ES-I3 (cell line): ENCODE results near the gene RPUSD4.

Experiments
- H3K36me3 ChIP-seq: 2 replicates; pipeline ENCODE4 v1.6.1; 2013; ENCODE audit warnings: mild to moderate bottlenecking, low read length, control low read depth, moderate library complexity; ENCODE audit not compliant: insufficient read depth
- H3K4me1 ChIP-seq: 2 replicates; pipeline ENCODE4 v1.6.1; 2013; ENCODE audit warnings: mild to moderate bottlenecking, control low read depth, low read length; ENCODE audit not compliant: insufficient read depth
- H3K9ac ChIP-seq: 2 replicates; pipeline ENCODE4 v1.6.1; 2013; ENCODE audit warnings: low read depth, mild to moderate bottlenecking, low read length, moderate library complexity
- H3K9me3 ChIP-seq: 2 replicates; pipeline ENCODE4 v1.6.1; 2013; ENCODE audit warnings: mild to moderate bottlenecking, low read length, moderate library complexity; ENCODE audit not compliant: control insufficient read depth, insufficient read depth

RPUSD4 gene

DNA sequence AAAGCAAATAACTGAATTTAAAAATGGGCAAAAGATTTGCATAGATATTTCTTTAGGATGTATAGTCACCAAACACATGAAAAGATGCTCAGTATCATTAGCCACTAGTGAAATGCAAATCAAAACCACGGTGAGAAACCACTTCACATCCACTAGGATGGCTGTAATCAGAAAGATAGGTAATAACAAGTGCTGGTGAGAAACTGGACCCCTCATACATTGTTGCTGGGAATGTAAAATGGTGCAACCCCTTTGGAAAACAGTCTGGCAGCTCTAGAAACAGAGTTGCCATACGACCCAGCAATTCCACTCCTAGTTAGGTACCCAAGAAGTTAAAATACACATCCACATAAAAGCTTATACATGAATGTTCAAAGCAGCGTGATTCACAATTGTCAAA, 16.3 kb downstream of the RPUSD4 start:
- Histone ChIP-seq H3K9ac (no peak overlapping the region), H3K36me3 (peaks cover 13% of the 10 kb centered on the region), H3K4me1 (no peaks in the 10 kb centered on the region), H3K9me3 (peaks cover 11% of the 10 kb centered on the region)

DNA sequence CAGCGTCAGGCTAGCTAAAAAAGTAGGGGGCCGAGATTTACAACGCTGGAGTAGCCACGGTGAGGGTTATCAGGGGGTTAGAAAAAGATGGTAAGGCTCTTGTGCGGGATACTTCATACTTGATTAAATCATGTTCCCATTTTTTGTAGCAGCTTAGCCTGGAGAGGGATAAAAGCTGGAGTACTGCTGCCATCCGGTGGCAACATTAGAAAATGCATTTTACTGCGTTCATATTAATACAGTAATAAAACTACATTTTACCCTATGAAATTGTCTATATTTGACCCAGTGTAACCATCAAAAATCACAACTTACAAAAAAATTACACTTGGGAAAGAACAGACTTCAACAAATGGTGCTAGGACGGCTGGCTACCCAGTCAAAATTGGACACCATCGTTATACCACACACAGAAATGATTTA, 17.3 kb downstream of the RPUSD4 start:
- Histone ChIP-seq H3K9me3 (peaks cover 11% of the 10 kb centered on the region), H3K36me3 (peaks cover 13% of the 10 kb centered on the region), H3K9ac (no peak overlapping the region), H3K4me1 (no peaks in the 10 kb centered on the region)

DNA sequence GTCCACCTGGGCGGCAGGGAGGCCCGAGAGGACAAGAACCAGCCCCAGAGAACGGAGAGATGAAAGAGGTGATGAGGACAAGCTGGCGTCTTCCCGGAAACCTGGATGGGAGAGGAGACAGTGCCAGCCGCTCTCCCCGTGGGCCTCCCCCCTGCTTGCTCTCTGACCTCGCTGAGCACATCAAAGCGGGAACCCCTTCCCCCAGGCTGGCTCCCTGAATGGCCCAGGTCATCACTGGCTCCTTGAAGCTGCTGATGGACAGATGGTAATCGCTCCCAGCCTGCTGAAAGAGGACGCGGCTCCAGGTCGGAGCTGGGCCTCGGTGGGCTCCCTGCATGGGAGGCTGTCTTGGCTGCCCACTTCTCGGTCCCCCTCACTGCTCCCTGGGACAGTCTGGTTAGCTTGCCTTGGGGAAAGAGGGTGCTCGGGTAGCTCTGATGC, 18.4 kb downstream of the RPUSD4 start:
- Histone ChIP-seq H3K9ac (no peak overlapping the region), H3K4me1 (no peaks in the 10 kb centered on the region), H3K36me3 (peaks cover 8% of the 10 kb centered on the region), H3K9me3 (peaks cover 11% of the 10 kb centered on the region)

DNA sequence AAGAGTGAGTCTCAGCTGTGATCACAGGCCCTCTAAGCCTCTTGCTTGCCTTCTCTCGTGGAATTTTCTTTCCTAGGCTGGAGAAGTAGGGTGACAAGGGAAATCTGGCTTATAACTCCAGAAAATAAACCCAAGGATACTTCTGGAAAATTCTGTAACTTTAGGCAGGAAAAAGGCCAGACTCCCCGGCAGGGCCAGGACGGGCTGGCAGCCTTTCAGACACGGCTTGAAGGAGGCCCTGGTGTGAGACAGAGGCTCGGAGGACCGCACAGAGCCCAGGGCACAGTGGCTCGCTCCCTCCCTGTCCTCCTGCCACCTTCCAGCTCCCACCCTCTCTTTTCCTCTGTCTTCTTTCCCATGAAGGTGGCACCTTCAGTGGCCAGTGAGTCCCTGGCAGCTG, 19.1 kb downstream of the RPUSD4 start:
- H3K36me3 ChIP-seq: peaks cover 4% of the 10 kb centered on the region; the same call in 1 of the 2 replicates
- no peak overlapping the region for H3K9ac ChIP-seq
- H3K4me1 ChIP-seq: no peaks in the 10 kb centered on the region
- peaks cover 6% of the 10 kb centered on the region for H3K9me3 ChIP-seq

DNA sequence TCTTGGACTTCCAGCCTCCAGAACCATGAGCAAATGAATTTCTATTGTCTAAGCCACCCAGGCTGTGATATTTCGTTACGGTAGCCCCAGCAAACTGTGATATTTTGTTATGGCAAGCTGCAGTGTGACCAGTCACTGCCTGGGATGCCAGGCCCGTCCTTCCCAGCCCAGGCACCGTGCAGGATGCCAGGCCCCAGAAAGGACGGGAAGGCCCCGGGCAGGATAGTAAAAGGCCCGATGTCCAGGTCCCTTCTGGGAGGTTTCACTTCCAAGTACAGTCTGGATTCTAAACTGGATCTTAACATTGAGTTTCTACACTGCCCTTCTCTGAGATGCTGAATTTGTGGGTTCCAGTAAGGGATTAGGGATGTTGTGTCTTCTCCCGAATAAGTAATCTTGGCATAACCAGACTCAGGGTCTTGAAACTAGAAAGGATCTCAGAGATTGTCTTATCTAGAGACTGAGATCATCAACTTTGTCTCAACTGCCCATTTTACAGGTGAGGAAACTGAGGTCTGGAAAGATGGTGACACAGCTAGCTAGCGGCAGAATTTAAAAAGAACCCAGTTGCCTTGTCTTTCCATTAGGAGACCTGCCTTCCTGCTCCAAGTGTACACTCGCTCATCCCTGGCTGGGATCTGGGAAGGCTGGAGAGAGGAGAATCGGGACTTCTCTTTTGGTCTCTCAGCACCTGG, 19.9 kb downstream of the RPUSD4 start:
- Histone ChIP-seq H3K9me3 (no peaks in the 10 kb centered on the region), H3K36me3 (no peaks in the 10 kb centered on the region; the same call in 1 of the 2 replicates), H3K9ac (no peak overlapping the region), H3K4me1 (no peaks in the 10 kb centered on the region)

DNA sequence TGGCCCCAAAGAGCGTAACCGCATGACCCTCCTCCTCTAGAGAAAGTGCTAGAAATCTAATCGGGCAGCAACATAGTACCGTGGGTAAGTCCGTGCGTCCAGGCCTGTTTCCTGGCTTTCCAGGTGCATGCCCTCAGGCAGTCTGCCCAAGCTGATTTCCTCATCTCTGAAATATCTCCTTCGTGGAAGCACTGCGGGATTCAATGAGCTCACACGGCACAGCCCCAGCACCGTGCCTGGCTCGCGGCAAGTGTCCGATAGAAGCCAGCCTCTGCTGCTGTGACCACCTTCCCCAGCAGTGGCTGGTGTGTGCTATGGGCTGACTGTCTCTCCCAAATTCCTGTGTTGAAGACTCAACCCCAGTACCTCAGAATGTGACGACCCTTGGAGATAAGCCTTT, 20.7 kb downstream of the RPUSD4 start:
- Histone ChIP-seq H3K36me3 (no peaks in the 10 kb centered on the region; the same call in 1 of the 2 replicates), H3K9me3 (no peaks in the 10 kb centered on the region), H3K4me1 (no peaks in the 10 kb centered on the region), H3K9ac (no peak overlapping the region)

DNA sequence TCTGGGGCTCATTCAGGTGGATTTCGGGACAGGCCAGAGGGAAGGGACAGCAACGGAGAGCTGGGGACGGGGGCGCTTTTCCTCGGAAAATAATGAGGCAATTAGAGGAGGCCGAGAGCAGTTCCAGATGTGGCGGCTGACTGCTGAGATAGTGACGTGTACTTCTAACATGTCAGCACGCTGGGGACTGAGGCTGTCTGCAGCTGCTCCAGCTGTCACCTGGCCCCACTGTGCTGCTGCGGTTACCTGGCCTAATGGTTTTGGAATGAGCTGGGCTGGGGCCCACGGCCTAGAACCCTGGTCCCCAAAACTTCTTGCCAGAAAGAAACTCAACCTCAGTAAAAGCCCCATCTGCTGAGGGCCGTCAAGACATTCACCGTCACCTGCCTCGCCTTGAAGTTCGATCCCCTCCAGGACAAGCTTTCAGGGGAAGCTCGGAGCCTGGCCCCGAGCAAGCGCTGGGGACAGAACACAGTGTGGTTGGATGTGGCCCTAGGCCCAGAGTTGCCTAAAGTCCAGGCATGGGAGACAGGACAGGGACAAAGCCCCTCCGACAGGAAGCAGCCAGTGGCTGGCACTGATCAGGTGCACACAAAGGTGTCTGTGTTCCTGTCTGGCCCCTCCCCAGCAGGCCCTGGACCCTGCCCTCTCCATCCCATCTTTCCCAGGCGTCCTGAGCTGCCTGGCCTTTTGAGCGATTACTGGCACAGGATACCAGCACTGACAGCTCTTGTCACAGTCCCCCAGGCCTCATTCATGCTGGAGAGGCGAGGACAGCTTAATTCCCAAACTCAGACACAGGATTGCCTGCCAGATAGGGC, 22.1 kb downstream of the RPUSD4 start:
- H3K36me3 ChIP-seq: no peaks in the 10 kb centered on the region; the same call in 1 of the 2 replicates
- no peaks in the 10 kb centered on the region for H3K9me3 ChIP-seq
- no peak overlapping the region for H3K9ac ChIP-seq
- H3K4me1 ChIP-seq: no peaks in the 10 kb centered on the region

DNA sequence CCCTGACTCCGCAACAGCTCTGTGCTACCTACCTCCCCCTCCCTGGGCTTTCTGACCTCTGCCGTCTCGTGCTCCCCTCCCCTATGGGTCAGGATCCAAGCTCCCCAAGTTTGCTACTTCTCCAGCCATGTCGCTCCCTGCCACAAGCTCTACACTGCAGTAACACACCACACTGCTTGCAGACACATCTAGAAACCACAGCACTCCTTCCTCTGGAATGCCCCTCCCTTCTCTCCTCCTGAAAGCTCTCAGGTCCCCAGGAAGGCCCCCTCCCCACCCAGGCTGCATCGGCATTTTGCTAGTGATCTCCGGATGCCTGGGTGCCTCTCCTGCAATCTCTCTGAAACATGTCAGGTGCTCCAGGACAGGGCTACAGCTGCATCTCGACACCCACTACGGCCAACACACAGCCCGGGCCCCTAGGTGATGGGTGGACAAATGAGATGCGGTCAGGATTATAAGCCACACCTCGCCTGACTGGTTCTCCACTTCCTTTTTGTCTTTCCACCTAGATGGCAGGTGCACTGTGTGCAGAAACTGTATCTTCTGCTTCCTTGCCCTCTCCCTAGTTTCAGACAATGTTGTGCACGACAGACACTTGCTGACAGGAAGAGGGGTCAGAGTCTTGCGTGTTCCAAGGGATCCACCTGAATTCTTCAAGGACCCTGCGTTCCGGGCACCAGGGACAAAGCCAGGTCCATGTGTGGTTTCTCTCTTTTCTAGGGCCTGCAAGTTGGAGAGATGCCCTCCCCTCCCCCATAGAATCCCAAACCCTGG, 22.9 kb downstream of the RPUSD4 start:
- H3K36me3 ChIP-seq: no peaks in the 10 kb centered on the region; the same call in 1 of the 2 replicates
- H3K4me1 ChIP-seq: no peaks in the 10 kb centered on the region
- H3K9me3 ChIP-seq: no peaks in the 10 kb centered on the region
- H3K9ac ChIP-seq: no peak overlapping the region

DNA sequence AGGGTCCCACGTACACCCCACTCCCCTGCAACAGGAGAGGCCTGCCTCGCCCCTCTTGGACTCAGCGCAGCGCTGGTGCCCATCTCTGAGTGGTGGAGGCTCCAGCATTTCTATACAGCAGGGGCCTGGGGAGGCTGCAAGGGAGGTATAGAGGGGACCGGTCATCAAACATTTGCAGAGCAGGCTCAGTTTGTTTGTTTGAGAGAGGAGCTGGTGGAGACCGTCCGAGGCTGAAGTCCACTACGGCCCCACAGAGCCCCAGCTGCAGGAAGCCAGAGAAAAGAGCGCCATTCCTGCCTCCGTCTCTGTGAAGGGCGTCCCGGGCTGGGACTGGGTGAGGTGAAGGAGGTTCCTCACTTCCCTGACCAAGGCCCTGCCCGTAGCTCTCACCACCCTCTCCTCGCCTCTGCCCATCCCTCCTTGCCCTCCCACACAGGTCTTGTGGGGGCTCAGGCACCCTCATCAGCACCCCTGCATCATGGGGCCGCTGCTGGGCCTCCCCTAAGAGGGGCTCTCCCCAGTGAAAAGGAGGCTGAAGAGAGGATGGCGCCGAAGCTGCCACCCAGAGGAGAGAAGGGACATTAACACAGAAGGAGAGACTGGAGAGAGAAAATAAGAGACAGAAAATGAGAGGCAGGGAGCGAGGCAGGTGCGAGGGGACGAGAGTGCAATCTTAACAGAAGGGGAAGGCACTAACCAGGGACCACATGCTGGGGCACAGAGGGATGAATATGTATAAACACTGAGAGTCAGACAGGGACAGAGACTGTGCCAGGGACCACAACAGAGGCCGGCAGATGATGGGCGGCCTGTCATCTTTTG, 24.5 kb downstream of the RPUSD4 start:
- Histone ChIP-seq H3K4me1 (no peaks in the 10 kb centered on the region), H3K9me3 (no peaks in the 10 kb centered on the region), H3K9ac (no peak overlapping the region), H3K36me3 (no peaks in the 10 kb centered on the region)

DNA sequence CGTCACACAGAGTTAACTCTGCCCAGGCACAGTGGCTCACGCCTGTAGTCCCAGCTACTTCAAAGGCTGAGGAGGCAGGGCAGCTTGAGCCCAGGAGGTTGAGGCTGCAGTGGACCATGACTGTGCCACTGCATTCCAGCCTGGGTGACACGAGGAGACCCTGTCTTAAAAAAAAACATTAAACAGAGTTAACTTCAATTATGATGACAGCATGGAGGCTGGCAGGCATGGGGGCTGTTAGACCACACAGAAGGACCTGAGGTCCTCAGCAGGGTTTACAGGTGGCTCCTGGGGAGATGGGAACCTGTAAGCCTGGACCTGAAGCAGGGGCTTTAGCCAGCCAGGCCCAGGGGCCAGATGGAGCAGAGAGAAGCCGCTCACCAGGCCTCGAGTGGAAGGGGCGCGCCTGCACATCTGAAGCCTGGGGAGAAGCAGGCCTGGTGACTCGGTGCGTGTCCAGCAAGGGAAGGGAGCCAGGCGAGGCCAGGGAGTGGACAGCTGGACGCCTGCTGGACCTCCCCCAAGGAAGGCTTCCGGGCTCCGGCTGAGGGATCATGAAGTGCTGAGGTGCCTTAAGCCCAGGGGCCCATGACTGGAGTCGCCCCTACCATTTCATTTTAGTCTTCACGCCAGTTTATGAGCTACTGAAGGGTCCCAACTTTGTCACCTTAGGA, 25.3 kb downstream of the RPUSD4 start:
- Histone ChIP-seq H3K4me1 (no peaks in the 10 kb centered on the region), H3K9me3 (no peaks in the 10 kb centered on the region), H3K36me3 (no peaks in the 10 kb centered on the region), H3K9ac (no peak overlapping the region)

DNA sequence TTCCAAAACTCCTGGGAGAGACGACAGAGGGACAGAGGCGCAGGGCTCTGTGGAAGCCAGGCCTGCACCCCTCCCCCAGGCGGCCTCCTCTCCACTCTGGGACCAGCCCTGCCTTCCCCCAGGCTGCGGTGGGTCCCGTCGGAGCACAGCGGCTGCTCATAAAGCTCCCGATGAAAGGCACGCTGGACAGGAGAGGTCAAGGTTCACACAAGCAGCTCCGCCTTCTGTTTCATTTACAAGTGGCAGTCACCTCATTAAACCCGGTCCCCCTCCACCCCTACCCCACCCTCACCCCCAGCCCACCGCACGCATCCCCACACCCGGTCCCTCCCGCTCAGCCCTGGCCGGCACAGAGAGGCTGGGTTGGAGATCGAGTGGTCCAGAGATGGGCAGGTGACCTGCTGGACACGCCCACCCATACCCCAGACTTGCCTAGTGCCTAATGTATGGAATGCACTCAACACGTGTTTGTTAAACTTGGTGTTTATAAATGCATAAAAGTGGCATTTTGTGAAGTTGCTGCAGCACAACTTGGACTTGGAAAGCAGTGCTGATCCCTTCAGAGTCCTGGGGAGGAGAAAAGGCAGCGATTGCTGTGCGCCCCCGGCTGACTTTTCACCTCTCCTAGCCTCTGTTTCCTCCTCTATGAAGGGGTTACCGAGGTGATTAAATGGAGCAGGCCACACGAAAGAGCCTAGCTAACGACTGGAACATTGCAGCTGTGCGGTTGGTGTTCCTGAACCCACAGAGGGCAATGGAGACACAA, 26.0 kb downstream of the RPUSD4 start:
- Histone ChIP-seq H3K9me3 (no peaks in the 10 kb centered on the region), H3K9ac (no peak overlapping the region), H3K36me3 (no peaks in the 10 kb centered on the region), H3K4me1 (no peaks in the 10 kb centered on the region)

DNA sequence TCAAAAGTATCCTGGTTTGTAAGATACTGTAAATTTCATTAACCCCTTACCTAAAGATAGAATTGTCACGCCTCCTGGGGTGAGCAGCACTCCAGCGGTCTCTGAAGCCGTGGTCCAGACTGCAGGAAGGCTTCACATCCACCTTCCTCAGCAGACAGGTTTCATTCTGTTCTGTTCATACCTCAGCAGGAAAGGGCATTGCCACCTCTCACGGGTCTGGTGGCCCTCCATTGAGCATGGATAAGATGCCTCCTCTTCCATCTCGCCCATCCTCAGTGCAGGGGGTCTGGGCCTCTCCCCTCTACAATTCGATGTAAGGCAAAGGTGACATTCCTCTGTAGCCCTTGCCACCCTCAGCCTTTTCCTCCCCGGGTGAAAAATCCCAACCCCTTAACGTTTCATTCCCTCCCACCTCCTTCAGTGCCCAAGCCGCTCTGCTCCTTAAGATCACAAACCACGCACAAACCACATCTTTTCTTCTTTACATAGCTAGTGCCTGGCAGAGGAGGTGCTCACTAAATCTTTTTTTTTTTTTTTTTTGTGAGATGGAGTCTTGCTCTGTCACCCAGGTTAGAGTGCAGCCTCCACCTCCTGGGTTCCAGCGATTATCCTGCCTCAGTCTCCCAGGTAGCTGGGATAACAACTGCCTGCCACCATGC, 28.5 kb downstream of the RPUSD4 start:
- Histone ChIP-seq H3K9me3 (no peaks in the 10 kb centered on the region), H3K36me3 (no peaks in the 10 kb centered on the region), H3K4me1 (no peaks in the 10 kb centered on the region), H3K9ac (no peak overlapping the region)
